Left lung (tissue), 10 donors: Measurements from ENCODE around the gene LMF2. TPM values are rescaled to one million over a fixed set of nuclear protein-coding genes. Genes with fewer than 3 reads are reported as not detected.
"Not testable (repeated sequence)": the region's sequence is repeated elsewhere in the genome, so short reads cannot be mapped to it uniquely, and the experiment has no call there.

Experiments
- ATAC-seq: fragments of 200-7000 bp; cut with Tn5 transposase; one replicate; pipeline ENCODE4 v1.9.1; 2020; ENCODE audit warnings: moderate library complexity
- DNase-seq, 4 donors: peaks; one replicate each; pipeline ENCODE4 v3.0.0-alpha.2; 2013 to 2020
- H3K27ac ChIP-seq, 2 donors: fragments of 200-600 bp; sonication (generic) in 1 of 2; one replicate each; pipeline versions ENCODE4 v1.5.0 to v1.8.0; 2020 to 2021
- H3K27me3 ChIP-seq, 2 donors: fragments of 200-600 bp; sonication (generic) in 1 of 2; one replicate each; pipeline versions ENCODE4 v1.5.0 to v1.8.0; 2020 to 2021
- H3K36me3 ChIP-seq, 2 donors: fragments of 200-600 bp; sonication (generic) in 1 of 2; one replicate each; pipeline versions ENCODE4 v1.5.0 to v1.8.0; 2020 to 2021
- H3K4me1 ChIP-seq, 2 donors: fragments of 200-600 bp; one replicate each; pipeline ENCODE4 v1.8.0; 2021
- H3K4me3 ChIP-seq, 2 donors: fragments of 200-600 bp; sonication (generic) in 1 of 2; one replicate each; pipeline versions ENCODE4 v1.5.0 to v1.8.0; 2020 to 2021; ENCODE audit warnings: mild to moderate bottlenecking in 1 of 2
- H3K9me3 ChIP-seq, 2 donors: fragments of 200-600 bp; sonication (generic) in 1 of 2; one replicate each; pipeline versions ENCODE4 v1.5.0 to v1.8.0; 2020 to 2021
- CTCF ChIP-seq, 2 donors: fragments of 200-600 bp; sonication (generic) in 1 of 2; IDR thresholded peaks; one replicate each; pipeline versions ENCODE4 v1.5.0 to v1.8.0; 2021; ENCODE audit warnings: antibody characterized with exemption in 2 of 2
- intact Hi-C, 2 donors: fragments of 100-400 bp; cut with DNase I; formaldehyde crosslinking; loops; one replicate each; pipeline versions ENCODE4 v1.11.2 to v1.14.2; 2022
- polyA plus RNA-seq, 6 donors: library from polyadenylated mRNA; unstranded; fragments of 120-200 nt; gene quantifications; one replicate each; pipeline ENCODE4 v1.2.1, GENCODE V29; 2013; ENCODE audit not compliant: insufficient read length in 6 of 6
- total RNA-seq, 2 donors: library from RNA; stranded (reverse); fragmentation: NEBNext Ultra II Directional; extraction: Animal tissue kit (Norgen Biotek cat#: 25700); gene quantifications; one replicate each; pipeline ENCODE4 v1.2.1, GENCODE V29; 2021
- donor health status: DM: no; HTN: yes; CAD: no.
- donor health status: DM: no; HTN: no; CAD: no.

Gene LMF2
- total and polyA plus RNA-seq, 8 donors, result 32.9 to 76.4 (median 47.1) TPM

GRCh38 chr22:50522806-50523438, 15.4 kb upstream of the LMF2 start:
- Histone ChIP-seq H3K36me3 (peaks cover 0 to 70% of the 10 kb centered on the region in 2 donors), H3K4me1 (peaks cover 19 to 32% of the 10 kb centered on the region in 2 donors), H3K9me3 (no peaks in the 10 kb centered on the region), H3K4me3 (no peak overlapping the region), H3K27ac (no peak overlapping the region), H3K27me3 (no peaks in the 10 kb centered on the region)
- DNase-seq, result peak in 1 of 4 donors; percentile 73
- ATAC-seq, result no peak
- intact Hi-C loops, result no loop called here
- no peak for TF ChIP-seq CTCF (IDR thresholded peaks at IDR 0.05)

DNA sequence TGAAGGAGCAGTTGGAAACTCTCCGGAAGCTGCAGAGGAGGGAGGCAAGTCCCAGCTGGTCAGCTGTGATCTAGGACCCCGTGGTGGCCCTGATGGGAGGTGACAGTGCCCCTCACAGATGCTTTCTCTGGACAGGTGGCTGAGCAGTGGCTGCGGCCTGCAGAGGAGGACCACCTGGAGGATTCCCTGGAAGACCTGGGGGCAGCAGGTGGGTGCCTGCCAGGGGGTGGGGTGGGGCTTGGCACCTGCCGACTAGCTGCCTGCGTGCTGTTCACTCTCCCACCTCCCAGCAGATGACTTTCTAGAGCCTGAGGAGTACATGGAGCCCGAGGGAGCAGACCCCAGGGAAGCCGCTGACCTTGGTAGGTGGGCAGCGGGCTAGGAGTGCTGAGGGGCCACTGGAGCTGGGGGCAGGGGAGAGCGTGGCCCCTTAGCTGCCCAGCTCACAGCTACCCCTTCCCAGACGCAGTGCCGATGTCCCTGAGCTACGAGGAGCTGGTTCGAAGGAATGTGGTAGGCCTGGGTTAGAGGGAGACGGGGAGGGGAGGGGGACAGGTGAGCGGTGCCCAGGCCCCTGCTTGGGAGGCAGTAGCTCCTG, 14.8 kb upstream of the LMF2 start:
- Histone ChIP-seq H3K9me3 (no peaks in the 10 kb centered on the region), H3K27me3 (no peaks in the 10 kb centered on the region), H3K4me1 (peaks cover 19 to 26% of the 10 kb centered on the region in 2 donors), H3K27ac (no peak overlapping the region), H3K4me3 (no peak overlapping the region), H3K36me3 (peaks cover 0 to 72% of the 10 kb centered on the region in 2 donors)
- ATAC-seq, result no peak
- DNase-seq, result no peak
- no peak for TF ChIP-seq CTCF (IDR thresholded peaks at IDR 0.05)
- intact Hi-C loops, result no loop called here

DNA sequence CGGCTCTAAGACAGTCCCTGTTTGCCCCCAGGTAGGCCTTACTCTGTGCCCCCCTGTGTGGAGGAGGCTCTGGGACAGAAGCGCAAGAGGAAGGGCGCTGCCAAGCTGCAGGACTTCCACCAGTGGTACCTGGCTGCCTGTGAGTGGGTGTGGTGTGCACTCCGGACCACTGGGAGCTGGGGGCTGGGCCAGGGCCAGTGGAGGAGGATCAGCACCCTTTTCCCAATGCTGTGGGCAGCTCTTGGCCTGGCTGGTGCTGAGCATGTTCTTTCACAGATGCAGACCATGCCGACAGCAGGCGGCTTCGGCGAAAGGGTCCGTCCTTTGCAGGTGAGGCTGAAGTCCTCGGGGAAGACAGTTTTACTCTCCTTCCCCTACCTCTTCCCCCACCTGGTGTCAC, 14.2 kb upstream of the LMF2 start:
- H3K27ac ChIP-seq, result no peak overlapping the region
- DNase-seq (peak in 1 of 4 donors; percentile 58), ATAC-seq (no peak)
- no peak for TF ChIP-seq CTCF (IDR thresholded peaks at IDR 0.05)
- no peak overlapping the region for H3K4me3 ChIP-seq
- no peaks in the 10 kb centered on the region for H3K9me3 ChIP-seq
- peaks cover 15 to 20% of the 10 kb centered on the region in 2 donors for H3K4me1 ChIP-seq
- intact Hi-C loops, result no loop called here
- peaks cover 0 to 77% of the 10 kb centered on the region in 2 donors for H3K36me3 ChIP-seq
- H3K27me3 ChIP-seq, result no peaks in the 10 kb centered on the region

DNA sequence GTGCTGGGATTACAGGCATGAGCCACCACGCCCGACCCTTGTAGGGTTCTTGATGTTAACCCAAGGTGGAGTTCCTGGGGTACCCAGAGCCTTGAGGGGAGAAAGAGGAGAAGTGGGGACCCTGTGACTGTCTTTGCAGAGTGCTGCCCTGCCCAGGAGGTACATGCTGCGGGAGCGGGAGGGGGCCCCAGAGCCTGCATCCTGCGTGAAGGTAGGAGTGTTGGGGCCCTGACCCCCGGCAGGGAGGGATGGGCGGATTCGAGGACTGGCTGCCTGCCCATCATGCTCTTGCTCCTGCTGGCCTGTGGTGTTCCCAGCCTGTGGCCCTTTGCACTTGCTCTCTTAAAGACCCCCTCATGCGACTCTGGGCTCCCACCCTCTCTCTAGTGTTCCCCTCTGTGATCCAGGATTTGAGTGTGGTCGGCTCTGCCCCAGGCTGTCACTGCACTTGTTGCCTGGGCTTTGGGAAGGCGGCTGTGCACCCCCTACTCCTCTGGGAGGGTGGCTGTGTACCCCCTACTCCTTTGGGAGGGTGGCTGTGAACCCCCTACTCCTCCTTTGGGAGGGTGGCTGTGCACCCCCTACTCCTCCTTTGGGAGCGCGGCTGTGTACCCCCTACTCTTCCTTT, 13.4 kb upstream of the LMF2 start:
- intact Hi-C loops, result no loop called here
- no peak overlapping the region for H3K4me3 ChIP-seq
- DNase-seq (peak in 1 of 4 donors; percentile 70), ATAC-seq (no peak)
- H3K4me1 ChIP-seq, result peaks cover 13 to 17% of the 10 kb centered on the region in 2 donors
- H3K27me3 ChIP-seq, result no peaks in the 10 kb centered on the region
- H3K9me3 ChIP-seq, result no peaks in the 10 kb centered on the region
- peaks cover 0 to 83% of the 10 kb centered on the region in 2 donors for H3K36me3 ChIP-seq
- TF ChIP-seq CTCF (IDR thresholded peaks at IDR 0.05), result no peak
- H3K27ac ChIP-seq, result no peak overlapping the region

GRCh38 chr22:50520184-50520583, 12.7 kb upstream of the LMF2 start:
- H3K27ac ChIP-seq, H3K4me3 ChIP-seq, H3K9me3 ChIP-seq, H3K27me3 ChIP-seq, intact Hi-C loops, ATAC-seq: not testable (repeated sequence)
- DNase-seq, result peak in 1 of 4 donors; percentile 0
- H3K4me1 ChIP-seq, result peaks cover 13 to 16% of the 10 kb centered on the region in 2 donors
- peaks cover 0 to 83% of the 10 kb centered on the region in 2 donors for H3K36me3 ChIP-seq
